ACC112 (cell line): Measurements from ENCODE around the gene NR5A1.

Source experiments
- H2AFZ ChIP-seq: fragments of 200-600 bp; sonication (generic); one replicate; pipeline ENCODE4 v1.6.0; 2017; ENCODE audit warnings: antibody characterized with exemption, low read length; ENCODE audit not compliant: unreplicated experiment
- H3K27ac ChIP-seq: fragments of 200-600 bp; sonication (generic); 2 replicates; pipeline ENCODE4 v1.5.1; 2014; ENCODE audit warnings: low read depth, mild to moderate bottlenecking, antibody characterized with exemption, low read length, moderate library complexity
- H3K27me3 ChIP-seq: fragments of 200-600 bp; sonication (generic); 2 replicates; pipeline ENCODE4 v1.6.1; 2014; ENCODE audit warnings: mild to moderate bottlenecking, antibody characterized with exemption, low read length, moderate library complexity, mixed read lengths; ENCODE audit not compliant: insufficient read depth
- H3K36me3 ChIP-seq: fragments of 200-600 bp; sonication (generic); 2 replicates; pipeline ENCODE4 v1.6.1; 2016; ENCODE audit warnings: mild to moderate bottlenecking, antibody characterized with exemption, low read length, moderate library complexity, mixed read lengths; ENCODE audit not compliant: insufficient read depth
- H3K4me1 ChIP-seq: fragments of 200-600 bp; sonication (generic); one replicate; pipeline ENCODE4 v1.6.1; 2016; ENCODE audit warnings: low read length, mixed read lengths; ENCODE audit not compliant: insufficient read depth, unreplicated experiment, control insufficient read depth
- H3K4me3 ChIP-seq: fragments of 200-600 bp; sonication (generic); 2 replicates; pipeline ENCODE4 v1.5.1; 2014; ENCODE audit warnings: mild to moderate bottlenecking, low read depth, low read length
- H3K79me2 ChIP-seq: fragments of 200-600 bp; sonication (generic); one replicate; pipeline ENCODE4 v1.6.0; 2016; ENCODE audit warnings: low read length; ENCODE audit not compliant: control insufficient read depth, unreplicated experiment, insufficient read depth

NR5A1 gene

DNA sequence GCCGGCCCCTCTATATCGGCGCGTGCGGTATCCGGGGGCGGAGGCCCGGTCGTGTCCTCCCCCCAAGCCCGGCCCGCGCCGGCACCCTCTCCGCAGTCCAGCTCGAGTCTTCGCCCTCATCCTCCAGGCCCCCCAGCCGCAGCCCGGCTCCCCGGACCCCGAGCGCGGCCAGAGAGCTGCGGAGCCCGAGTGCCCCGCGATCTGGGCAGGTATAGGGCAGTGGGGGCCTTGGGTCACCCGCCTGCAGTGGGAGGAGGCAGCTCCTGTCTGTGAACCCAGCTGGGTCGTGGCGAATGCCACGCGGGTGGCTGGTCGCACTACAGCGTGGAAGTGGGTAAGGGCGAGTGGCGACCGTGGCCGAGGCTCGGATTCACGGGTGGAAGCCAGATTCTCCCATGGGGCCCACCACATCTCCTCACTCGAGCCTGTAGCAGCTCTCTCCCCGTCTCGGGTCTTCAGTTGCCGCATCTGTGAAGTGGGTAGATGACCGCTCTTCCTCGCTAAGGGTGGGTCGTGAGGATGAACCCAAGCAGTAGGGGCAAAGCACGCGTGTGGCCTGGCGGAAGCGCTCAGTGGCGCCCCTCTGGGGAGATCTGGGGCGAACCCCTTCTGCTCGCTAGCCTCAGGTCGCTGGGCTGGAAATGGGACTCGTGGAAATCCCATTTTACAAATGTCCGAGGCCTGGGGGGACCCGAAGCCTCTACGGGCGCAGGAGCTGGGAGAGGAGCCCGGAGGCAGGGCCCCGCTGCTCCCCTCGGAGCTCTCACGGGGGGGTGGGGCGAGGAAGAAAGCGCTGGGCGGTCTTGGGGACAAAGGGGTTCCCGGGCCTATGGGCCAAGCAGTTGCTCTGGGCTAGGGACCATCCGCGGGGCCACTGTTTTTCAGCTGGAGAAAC is 1.9 kb downstream of the NR5A1 start:
- Histone ChIP-seq H3K4me1 (no peaks in the 10 kb centered on the region), H3K36me3 (no peaks in the 10 kb centered on the region), H3K27me3 (peaks cover 55% of the 10 kb centered on the region), H3K79me2 (no peaks in the 10 kb centered on the region), H3K27ac (no peak overlapping the region), H2AFZ (no peak overlapping the region), H3K4me3 (no peak overlapping the region)

DNA sequence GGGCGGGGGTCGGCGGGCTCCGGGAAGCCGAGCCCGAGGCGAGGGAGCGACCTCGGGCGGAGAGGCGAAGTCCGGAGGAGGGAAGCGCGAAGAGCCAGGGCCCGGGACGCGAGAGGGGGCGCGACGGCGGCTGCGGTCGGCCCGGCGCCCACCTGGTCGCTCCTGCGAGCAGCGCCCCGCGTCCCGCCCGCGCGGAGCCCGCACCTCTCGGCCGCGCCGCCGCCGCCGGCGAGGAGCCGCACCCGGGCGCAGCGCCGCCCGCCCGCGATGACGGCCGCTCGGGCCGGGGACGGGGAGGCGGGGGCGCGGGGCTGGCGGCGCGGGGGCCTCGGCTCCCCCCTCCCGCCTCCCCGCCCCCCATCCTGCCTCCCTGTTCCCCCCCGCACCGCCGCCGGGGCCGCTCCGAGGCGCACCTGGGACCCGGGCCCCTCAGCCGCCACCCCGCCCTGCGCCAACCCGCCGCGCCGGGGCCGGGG is 2.6 kb downstream of the NR5A1 start:
- Histone ChIP-seq H3K27me3 (peaks cover 61% of the 10 kb centered on the region), H3K36me3 (no peaks in the 10 kb centered on the region), H2AFZ (no peak overlapping the region), H3K27ac (no peak overlapping the region), H3K79me2 (no peaks in the 10 kb centered on the region), H3K4me1 (no peaks in the 10 kb centered on the region), H3K4me3 (no peak overlapping the region)

DNA sequence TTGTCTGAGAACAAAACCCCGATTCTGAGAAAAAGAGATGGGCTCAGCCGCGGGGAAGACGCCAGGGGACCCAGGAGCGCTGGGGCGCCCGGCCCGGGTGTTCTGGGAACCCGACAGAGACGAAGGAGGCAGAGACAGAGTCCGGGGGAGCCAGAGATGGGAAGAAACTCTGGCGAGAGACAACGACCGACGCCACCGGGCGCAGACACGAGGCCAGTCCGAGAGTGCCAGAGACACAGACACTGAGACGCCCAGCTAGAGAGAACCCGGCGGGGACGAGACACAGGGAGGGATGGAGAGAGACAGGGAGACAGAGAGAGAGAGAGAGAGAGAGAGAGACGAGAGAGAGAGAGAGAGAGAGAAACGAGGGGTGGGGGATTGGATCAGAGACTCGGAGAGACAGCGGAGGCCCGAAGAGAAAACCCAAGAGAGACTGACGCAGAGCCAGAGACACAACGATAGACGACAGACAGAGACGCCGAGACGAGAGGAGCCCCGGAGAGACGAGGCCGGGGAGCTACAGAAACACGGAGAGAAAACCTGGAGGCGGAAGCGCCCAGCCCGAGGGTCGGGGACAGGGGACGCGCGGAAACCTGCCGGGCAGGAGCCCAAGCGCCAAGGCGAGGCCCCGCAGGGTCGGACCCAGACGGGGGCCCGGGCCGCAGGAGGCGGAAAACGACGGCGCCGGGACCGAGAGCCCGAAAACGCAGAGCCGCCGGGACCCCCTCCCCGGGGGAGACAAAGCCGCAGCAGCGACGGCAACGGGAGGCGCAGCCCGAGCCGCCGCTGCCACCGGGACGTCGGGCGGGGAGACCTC is 3.3 kb downstream of the NR5A1 start:
- Histone ChIP-seq H3K27me3 (peaks cover 62% of the 10 kb centered on the region), H2AFZ (peak overlapping the region; percentile 4), H3K27ac (no peak overlapping the region), H3K4me1 (no peaks in the 10 kb centered on the region), H3K36me3 (no peaks in the 10 kb centered on the region), H3K4me3 (no peak overlapping the region), H3K79me2 (no peaks in the 10 kb centered on the region)

DNA sequence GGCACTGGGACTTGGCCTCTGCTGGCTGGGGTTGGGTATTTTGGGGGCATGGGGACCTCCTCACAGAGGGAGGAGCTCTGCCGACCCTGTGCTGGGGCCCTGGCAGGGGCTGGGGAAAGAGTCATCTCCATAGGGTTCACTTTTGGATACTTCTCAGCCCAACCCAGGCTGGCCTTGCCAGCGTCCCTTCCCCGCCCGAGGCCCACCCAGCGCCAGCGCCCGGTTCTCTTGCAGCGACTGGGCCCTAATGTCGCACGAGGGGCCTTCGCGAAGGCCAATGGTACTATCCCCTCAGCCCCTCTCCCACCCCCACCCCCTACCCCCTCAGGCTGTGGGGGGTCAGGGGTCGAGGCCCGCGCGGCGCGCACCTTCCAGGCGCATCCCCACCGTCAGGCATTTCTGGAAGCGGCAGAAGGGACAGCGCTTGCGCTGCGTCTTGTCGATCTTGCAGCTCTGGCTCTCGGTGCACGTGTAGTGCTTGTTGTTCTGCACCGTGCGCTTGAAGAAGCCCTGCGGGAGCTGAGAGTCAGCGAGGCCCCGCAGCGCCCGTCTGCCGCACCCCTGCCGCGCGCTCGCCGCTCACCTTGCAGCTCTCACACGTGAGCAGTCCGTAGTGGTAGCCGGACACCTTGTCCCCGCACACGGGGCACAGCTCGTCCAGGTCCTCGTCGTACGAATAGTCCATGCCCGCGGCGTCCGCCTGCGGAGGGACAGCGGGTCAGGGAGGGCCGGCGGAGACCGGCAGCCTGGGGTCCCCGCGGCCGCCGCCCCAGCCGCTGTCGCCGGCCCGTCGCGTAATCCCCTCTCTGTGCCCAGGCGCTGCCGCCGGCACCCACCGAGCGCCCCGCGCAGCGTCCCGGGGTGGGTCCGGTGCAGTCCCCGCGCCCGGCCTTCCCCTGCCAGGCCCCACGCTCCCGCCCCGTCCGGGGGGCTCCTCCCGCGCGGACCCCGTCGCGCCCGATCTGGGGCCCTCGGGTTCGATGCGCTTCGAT is 4.2 kb downstream of the NR5A1 start:
- no peaks in the 10 kb centered on the region for H3K36me3 ChIP-seq
- H3K27ac ChIP-seq, result no peak overlapping the region
- H2AFZ ChIP-seq, result peak overlapping the region; percentile 4
- H3K27me3 ChIP-seq, result peaks cover 67% of the 10 kb centered on the region
- no peaks in the 10 kb centered on the region for H3K79me2 ChIP-seq
- no peaks in the 10 kb centered on the region for H3K4me1 ChIP-seq
- no peak overlapping the region for H3K4me3 ChIP-seq

DNA sequence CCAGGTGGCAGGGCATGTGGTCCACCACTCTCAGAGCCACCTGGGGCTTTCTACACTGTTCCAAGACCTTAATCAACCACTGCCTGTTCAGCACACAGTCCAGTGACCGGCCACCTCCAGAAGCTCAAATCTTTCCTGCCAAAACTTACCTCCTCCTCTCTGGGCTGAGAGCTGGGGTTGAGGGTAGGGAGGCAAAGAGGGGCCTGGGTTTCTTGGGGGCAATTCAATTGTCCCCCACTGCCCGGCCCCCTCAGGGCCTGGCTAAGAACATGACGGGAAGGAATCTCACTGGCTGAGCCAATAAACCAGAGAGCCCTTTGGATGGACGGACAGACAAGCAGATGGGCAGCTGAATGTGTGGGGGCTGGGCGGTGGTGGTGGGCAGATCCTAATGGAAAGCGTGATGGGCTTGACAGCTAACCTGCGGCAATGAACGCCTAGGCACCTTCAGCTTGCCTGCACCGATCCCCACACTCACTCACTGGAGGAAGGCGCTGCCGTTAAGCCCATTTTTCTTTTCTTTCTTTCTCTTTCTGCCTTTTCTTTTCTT is 5.4 kb downstream of the NR5A1 start:
- H2AFZ ChIP-seq, result no peak overlapping the region
- H3K27ac ChIP-seq, result no peak overlapping the region
- no peak overlapping the region for H3K4me3 ChIP-seq
- no peaks in the 10 kb centered on the region for H3K4me1 ChIP-seq
- H3K27me3 ChIP-seq, result peaks cover 70% of the 10 kb centered on the region
- no peaks in the 10 kb centered on the region for H3K36me3 ChIP-seq
- no peaks in the 10 kb centered on the region for H3K79me2 ChIP-seq

DNA sequence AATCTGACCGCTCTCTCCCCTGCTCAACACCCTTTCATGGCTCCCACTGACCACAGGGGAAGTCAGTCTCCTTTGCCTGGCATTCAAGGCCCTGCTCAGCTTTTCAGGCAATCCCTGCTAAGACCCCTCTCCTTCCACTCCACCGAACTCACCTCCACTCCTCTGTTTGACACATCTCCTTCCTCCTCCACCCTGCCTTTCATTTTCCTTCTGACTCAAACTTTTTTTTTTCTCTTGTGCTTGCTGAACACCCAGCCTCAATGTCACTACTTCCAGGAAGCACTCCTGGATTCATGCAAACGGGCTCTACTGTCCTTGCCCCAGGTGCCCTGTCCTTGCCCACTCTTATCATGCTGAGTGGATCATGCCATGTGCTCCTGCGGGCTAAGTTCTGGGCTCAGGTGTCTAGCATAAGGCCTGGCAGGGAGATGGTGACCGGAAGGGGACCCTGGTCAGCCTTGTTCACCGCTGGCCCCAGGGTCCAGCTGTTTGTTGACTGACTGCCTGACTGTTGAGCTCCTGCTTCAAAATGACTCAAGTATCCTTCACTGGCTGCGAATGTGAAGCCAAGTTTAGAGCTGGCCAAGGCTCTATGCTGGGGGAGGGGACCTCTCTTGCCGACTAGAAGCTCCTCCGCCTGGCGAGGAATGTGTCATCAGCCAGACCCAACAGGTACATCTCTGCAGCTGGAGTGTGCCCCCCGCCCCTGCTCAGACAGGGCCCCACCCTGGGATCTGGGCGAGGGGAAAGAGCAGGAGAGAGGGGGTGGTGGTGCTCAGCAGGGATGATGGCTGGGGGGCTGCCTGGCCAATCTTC is 6.2 kb downstream of the NR5A1 start:
- Histone ChIP-seq H3K27ac (no peak overlapping the region), H3K36me3 (no peaks in the 10 kb centered on the region), H3K27me3 (peaks cover 66% of the 10 kb centered on the region), H3K79me2 (no peaks in the 10 kb centered on the region), H3K4me3 (no peak overlapping the region), H3K4me1 (no peaks in the 10 kb centered on the region), H2AFZ (no peak overlapping the region)

DNA sequence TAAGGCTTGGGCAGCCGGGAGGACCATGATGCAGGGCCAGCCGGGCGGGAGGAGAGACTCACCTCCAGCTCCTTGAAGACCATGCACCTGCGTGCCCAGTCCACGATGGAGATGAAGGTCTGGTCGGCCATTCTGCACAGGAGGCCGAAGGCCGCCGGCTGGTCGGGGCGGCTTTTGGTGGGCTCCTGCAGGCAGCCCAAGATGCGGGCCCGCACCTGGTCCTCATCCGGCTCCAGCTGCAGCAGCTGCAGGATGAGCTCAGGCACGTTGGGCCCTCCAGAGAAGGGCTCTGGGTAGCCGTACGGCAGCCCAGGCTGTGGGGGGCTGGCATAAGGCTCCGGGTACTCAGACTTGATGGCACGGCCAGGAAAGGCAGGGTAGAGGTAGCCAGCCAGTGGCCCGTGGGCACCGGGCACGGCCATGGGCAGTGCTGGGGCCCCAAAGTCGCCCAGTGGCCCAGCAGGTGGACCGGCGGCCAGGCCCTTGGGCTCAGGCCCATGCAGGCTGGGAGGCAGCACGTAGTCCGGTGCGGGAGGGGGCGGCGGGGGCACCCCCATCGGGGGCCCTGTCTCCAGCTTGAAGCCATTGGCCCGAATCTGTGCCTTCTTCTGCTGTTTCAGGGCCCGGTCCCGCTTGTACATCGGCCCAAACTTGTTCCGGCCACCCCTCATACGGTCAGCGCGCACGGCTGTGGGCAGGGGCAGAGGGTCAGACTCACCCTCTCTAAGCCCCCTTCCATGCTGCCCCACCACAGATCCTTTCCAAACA is 7.0 kb downstream of the NR5A1 start:
- H2AFZ ChIP-seq, result no peak overlapping the region
- no peaks in the 10 kb centered on the region for H3K79me2 ChIP-seq
- peaks cover 59% of the 10 kb centered on the region for H3K27me3 ChIP-seq
- no peaks in the 10 kb centered on the region for H3K36me3 ChIP-seq
- no peak overlapping the region for H3K27ac ChIP-seq
- no peaks in the 10 kb centered on the region for H3K4me1 ChIP-seq
- H3K4me3 ChIP-seq, result no peak overlapping the region

DNA sequence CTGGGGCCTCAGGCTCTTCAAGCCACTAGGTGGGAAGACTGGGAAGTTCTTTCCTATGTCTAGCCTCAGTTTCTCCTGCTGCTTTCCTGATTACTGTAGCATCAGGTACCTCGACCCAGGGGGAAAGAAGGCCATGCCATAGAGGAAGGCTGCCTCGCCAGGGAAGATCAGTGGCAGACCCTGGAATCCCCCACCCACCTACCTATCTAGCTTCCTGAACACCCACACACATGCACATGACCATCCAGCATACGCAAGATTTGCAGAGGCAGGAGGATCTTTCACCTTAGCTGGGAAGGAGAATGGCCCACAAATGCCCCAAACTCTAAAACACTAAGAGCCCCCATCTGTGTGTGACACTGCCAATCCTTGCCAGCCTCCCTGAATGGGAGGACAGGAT is 8.0 kb downstream of the NR5A1 start:
- no peaks in the 10 kb centered on the region for H3K4me1 ChIP-seq
- H3K4me3 ChIP-seq, result no peak overlapping the region
- peaks cover 52% of the 10 kb centered on the region for H3K27me3 ChIP-seq
- no peak overlapping the region for H2AFZ ChIP-seq
- no peak overlapping the region for H3K27ac ChIP-seq
- no peaks in the 10 kb centered on the region for H3K79me2 ChIP-seq
- H3K36me3 ChIP-seq, result no peaks in the 10 kb centered on the region
